ENCODE measurements around the gene PLEKHA7.

- no peak for TF ChIP-seq CTCF (IDR thresholded peaks at IDR 0.05)
- TF ChIP-seq POLR2AphosphoS5 (IDR thresholded peaks at IDR 0.05): no peak
Measured at GRCh38 chr11:16799890-16800289, 214.3 kb downstream of the PLEKHA7 start.

All from breast epithelium (tissue), 3 donors.